Raji (cell line): Measurements from ENCODE around the gene IVD.

Experiments
- POLR2A ChIP-seq: IDR thresholded peaks from 2 replicates; pipeline ENCODE4 v1.6.1; 2011; ENCODE audit warnings: low read depth, low read length, control low read depth; ENCODE audit not compliant: insufficient read depth

IVD gene

GRCh38 chr15:40392986-40393948, 12.3 kb upstream of the IVD start:
- no peak for TF ChIP-seq POLR2A

- no peak for TF ChIP-seq POLR2A
Observed at GRCh38 chr15:40397688-40398412, 7.7 kb upstream of the IVD start.

GRCh38 chr15:40398413-40398873, 7.2 kb upstream of the IVD start:
- no peak for TF ChIP-seq POLR2A

- no peak for TF ChIP-seq POLR2A
Observed at GRCh38 chr15:40399370-40399769, 6.2 kb upstream of the IVD start.

GRCh38 chr15:40407330-40407990, 1.9 kb downstream of the IVD start:
- TF ChIP-seq POLR2A = no peak

GRCh38 chr15:40409366-40409765, 3.8 kb downstream of the IVD start:
- no peak for TF ChIP-seq POLR2A

- no peak for TF ChIP-seq POLR2A
Observed at GRCh38 chr15:40410476-40410875, 4.9 kb downstream of the IVD start.

GRCh38 chr15:40412095-40412759, 6.6 kb downstream of the IVD start:
- TF ChIP-seq POLR2A = no peak

- TF ChIP-seq POLR2A = no peak
Observed at GRCh38 chr15:40413036-40413435, 7.4 kb downstream of the IVD start.

GRCh38 chr15:40414816-40415215, 9.2 kb downstream of the IVD start:
- TF ChIP-seq POLR2A = no peak

- no peak for TF ChIP-seq POLR2A
Observed at GRCh38 chr15:40415226-40415625, 9.6 kb downstream of the IVD start.

- no peak for TF ChIP-seq POLR2A
Observed at GRCh38 chr15:40416056-40416455, 10.5 kb downstream of the IVD start.

GRCh38 chr15:40418126-40418525, 12.5 kb downstream of the IVD start:
- no peak for TF ChIP-seq POLR2A

GRCh38 chr15:40420071-40420713, 14.6 kb downstream of the IVD start:
- no peak for TF ChIP-seq POLR2A
